A673 (cell line): ENCODE data around the gene SEMA6D.

Source experiments
- EZH2 ChIP-seq: fragments of 200-600 bp; sonication (generic); IDR thresholded peaks from 2 replicates; pipeline ENCODE4 v1.6.1; 2017; ENCODE audit warnings: borderline replicate concordance, low read depth, mild to moderate bottlenecking, mixed read lengths, antibody characterized with exemption, low read length; ENCODE audit not compliant: poor library complexity, severe bottlenecking
- TF ChIP-seq, protein P1 (sequence below): fragments of 300-800, 200-600 bp; sonication (generic); conservative IDR thresholded peaks from 2 replicates; pipeline ENCODE4 v1.5.1; 2017; ENCODE audit warnings: low read depth, mild to moderate bottlenecking, antibody characterized with exemption, low read length, moderate library complexity, mixed read lengths

DNA sequence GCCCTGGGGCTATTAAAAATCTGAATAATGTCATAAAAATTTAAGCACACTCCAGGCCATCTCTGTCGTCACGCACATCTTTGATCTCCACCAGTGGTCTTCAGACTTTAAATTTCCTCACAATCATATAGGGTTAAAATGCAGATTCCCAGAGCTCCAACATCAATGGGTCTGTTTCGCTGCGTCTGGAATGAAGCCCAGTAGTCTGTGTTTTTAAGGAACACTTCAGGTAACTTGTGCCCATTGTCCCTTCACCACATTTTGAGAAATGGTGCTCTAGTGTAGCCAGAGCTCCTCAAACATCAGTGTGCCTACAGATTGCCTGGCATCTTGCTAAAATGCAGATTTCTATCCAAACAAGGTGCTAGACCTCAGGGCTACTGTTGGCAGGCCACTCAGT, 9.8 kb downstream of the SEMA6D start:
- TF ChIP-seq, protein P1, sequence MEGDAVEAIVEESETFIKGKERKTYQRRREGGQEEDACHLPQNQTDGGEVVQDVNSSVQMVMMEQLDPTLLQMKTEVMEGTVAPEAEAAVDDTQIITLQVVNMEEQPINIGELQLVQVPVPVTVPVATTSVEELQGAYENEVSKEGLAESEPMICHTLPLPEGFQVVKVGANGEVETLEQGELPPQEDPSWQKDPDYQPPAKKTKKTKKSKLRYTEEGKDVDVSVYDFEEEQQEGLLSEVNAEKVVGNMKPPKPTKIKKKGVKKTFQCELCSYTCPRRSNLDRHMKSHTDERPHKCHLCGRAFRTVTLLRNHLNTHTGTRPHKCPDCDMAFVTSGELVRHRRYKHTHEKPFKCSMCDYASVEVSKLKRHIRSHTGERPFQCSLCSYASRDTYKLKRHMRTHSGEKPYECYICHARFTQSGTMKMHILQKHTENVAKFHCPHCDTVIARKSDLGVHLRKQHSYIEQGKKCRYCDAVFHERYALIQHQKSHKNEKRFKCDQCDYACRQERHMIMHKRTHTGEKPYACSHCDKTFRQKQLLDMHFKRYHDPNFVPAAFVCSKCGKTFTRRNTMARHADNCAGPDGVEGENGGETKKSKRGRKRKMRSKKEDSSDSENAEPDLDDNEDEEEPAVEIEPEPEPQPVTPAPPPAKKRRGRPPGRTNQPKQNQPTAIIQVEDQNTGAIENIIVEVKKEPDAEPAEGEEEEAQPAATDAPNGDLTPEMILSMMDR, result no peak
- TF ChIP-seq EZH2, result no peak
